Activated T-helper 1 cell treated with Interleukin-2 at 50 U/mL for 16 hours (primary cell): ENCODE measurements around the gene BEND6.

Experiments
- DNase-seq: peaks from one replicate; pipeline ENCODE4 v3.0.0-alpha.2; 2020; ENCODE audit warnings: low read depth

BEND6 gene

GRCh38 chr6:56940977-56941376 lies 13.9 kb upstream of the BEND6 start:
- DNase-seq = no peak

- DNase-seq = no peak
Observed at GRCh38 chr6:56944661-56945060, 10.2 kb upstream of the BEND6 start.

- DNase-seq = no peak
Observed at GRCh38 chr6:56946368-56946767, 8.5 kb upstream of the BEND6 start.

- no peak for DNase-seq
Observed at GRCh38 chr6:56947924-56948323, 7.0 kb upstream of the BEND6 start.

GRCh38 chr6:56949265-56949664 lies 5.6 kb upstream of the BEND6 start:
- no peak for DNase-seq

- no peak for DNase-seq
Observed at GRCh38 chr6:56949925-56950495, 4.9 kb upstream of the BEND6 start.

- no peak for DNase-seq
Observed at GRCh38 chr6:56951049-56951831, 3.7 kb upstream of the BEND6 start.

- DNase-seq = no peak
Observed at GRCh38 chr6:56953597-56954402, 1.1 kb upstream of the BEND6 start.

GRCh38 chr6:56955171-56956155 lies 556 bp downstream of the BEND6 start:
- DNase-seq = no peak

GRCh38 chr6:56956491-56956890 lies 1.6 kb downstream of the BEND6 start:
- DNase-seq = no peak

GRCh38 chr6:56957856-56958255 lies 2.9 kb downstream of the BEND6 start:
- DNase-seq = no peak

DNA sequence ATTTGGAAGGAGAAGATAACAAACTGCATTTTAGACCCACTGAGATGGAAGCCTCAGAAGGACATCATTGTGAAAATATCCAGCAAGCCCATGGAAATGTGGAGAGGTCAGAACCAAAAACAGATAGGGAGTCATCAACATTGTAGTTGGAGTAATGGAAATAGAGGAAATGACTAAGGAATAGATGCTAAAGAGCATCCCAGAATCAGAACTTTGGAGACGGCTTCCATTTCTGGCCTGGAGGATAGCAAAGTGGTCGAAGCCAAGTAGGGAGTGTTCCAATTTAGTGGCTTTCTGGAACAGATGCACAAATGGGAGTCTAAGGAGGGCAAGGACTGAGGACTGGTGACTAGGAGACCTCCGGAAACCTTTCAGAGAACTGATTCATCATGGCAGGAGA lies 3.6 kb downstream of the BEND6 start:
- DNase-seq = no peak

DNA sequence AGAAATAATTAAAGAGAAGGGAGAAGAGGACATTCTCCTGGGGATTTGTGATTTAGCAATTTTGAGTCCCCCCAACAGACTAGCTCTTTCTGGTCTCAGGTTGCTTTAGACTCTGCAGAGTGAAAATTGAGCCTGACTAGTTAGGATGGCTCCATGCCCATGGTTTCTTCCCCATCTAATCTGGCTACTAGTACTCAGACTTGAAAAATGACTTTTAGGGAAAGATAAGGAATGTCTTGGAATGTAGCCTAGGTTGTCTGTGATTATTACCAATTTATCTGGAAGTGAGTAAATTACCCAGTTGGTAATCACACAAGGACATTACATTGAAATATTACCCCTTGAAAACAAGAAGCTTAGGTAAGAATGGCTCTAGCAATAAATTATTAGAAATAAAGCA lies 4.2 kb downstream of the BEND6 start:
- DNase-seq = no peak

DNA sequence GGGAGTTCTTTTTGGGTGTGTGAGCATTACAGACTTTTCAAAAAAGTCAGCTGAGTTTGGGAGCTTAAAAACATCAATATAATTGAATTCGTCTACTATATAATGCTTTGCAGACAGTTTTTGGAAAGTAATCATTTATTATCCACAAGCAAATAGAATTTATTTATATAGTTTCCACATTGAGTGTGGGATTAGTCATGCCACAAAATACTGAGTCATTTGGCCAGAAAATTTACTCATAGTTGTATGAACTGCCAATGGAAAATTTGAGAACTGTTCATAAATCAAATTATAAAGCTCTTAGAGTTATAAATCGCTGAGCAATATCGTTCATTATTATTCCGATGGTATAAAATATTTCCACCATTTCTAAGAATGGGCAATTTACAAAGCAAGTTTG lies 5.0 kb downstream of the BEND6 start:
- DNase-seq = no peak

DNA sequence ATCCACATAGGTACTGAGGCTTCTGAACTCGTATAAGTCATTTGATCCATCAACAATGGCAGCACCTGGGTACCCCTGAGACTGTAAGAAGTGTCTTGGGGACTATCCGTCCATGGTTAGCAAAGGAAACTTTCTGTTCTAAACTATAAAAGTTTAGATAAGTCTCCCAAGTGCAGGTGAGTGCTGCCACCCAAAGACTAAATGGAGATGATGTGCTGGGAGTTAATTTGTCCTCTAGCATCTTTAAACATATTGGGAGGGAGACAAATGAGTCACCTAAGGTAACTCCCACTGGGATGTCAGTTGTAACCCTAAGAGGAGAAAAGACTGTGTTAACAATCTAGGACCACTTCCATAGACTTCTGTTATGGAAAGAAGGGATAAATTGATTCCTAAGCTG lies 6.2 kb downstream of the BEND6 start:
- DNase-seq = no peak

DNA sequence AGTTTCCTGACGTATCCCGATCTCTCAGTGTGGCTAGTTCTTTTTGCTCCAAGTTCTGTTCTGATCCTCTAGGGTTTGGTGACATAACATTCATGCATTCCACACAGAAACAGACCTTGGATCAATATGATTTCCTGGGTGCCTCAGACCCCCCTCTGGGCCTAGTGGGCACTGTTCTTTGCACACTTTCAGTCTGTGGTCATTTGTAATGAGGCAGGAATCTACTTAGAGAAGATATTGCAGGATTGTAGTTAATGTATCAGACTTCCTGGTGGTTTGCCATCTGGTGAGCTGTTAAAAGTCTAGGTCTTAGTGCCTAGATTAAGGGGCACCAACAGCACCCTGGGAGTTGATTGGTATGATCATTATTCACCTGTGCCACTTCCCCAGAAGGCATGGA lies 7.5 kb downstream of the BEND6 start:
- DNase-seq = no peak

GRCh38 chr6:56963043-56963442 lies 8.1 kb downstream of the BEND6 start:
- no peak for DNase-seq

- DNase-seq = no peak
Observed at GRCh38 chr6:56963793-56964192, 8.9 kb downstream of the BEND6 start.

GRCh38 chr6:56965126-56965525 lies 10.2 kb downstream of the BEND6 start:
- no peak for DNase-seq

GRCh38 chr6:56970849-56971248 lies 15.9 kb downstream of the BEND6 start:
- no peak for DNase-seq

DNA sequence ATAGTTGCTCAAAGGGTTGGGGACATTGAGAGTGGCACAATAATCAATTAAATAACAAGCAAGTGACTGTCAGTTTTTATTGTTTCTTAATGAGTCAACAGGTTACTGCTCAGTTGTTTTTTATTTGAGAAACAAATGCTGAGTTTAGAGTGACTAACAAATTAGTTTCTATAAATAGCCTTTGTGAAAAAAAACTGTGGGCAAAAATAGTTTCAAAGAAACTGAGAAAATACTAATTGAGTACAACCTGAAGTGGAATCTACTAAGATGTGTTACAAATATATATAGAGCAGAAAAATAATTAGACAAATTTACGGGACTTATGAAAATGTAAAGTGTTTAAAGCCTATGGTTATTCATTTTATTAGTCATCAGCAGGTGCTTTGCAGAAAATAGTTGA lies 22.3 kb downstream of the BEND6 start:
- no peak for DNase-seq

DNA sequence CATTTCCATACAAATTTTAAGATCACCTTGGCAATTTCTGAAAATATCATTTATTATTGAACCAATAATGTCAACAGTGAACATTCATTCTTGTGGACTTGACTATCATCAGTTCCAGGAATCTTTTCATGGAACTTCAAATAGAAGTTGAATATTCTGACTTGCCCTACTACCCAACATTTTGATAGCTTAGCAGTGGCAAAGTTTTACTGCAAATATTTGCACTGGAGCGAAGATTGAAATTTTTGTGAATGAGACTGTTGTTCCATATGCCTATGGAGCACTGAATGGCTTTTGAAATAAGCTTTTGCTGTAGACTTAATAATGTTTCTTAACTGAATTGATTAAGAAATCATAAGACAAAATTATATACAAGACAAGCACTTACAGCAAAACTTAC lies 23.6 kb downstream of the BEND6 start:
- no peak for DNase-seq
